Adipocyte (in vitro differentiated cells): ENCODE measurements around the gene EED.
"Not testable (repeated sequence)": the region's sequence is repeated elsewhere in the genome, so short reads cannot be mapped to it uniquely, and the experiment has no call there.

Experiments
- DNase-seq: peaks from one replicate; pipeline ENCODE4 v3.0.0-alpha.2; 2015; ENCODE audit warnings: low read depth
- H3K27me3 ChIP-seq: replicated peaks from 2 replicates; pipeline ENCODE4 v1.7.0; 2013; ENCODE audit warnings: mild to moderate bottlenecking, low read length, moderate library complexity; ENCODE audit not compliant: control insufficient read depth, insufficient read depth
- H3K36me3 ChIP-seq: 2 replicates; pipeline ENCODE4 v1.7.0; 2013; ENCODE audit warnings: low read length, mild to moderate bottlenecking, moderate library complexity; ENCODE audit not compliant: control insufficient read depth, insufficient read depth, severe bottlenecking
- H3K4me1 ChIP-seq: 2 replicates; pipeline ENCODE4 v1.7.0; 2013; ENCODE audit warnings: mild to moderate bottlenecking, low read length, moderate library complexity; ENCODE audit not compliant: control insufficient read depth, insufficient read depth
- H3K4me3 ChIP-seq: 2 replicates; pipeline ENCODE4 v1.7.0; 2013; ENCODE audit warnings: mild to moderate bottlenecking, low read length, moderate library complexity
- H3K9ac ChIP-seq: 2 replicates; pipeline ENCODE4 v1.7.0; 2013; ENCODE audit warnings: mild to moderate bottlenecking, low read length, moderate library complexity
- H3K9me3 ChIP-seq: 2 replicates; pipeline ENCODE4 v1.7.0; 2013; ENCODE audit warnings: mild to moderate bottlenecking, low read length, moderate library complexity; ENCODE audit not compliant: control insufficient read depth

Gene EED

GRCh38 chr11:86220653-86221052 lies 23.9 kb upstream of the EED start:
- peaks cover 18% of the 10 kb centered on the region for H3K4me1 ChIP-seq
- H3K9ac ChIP-seq = no peak overlapping the region
- no peaks in the 10 kb centered on the region for H3K36me3 ChIP-seq
- H3K4me3 ChIP-seq = no peak overlapping the region
- no peaks in the 10 kb centered on the region for H3K9me3 ChIP-seq
- no peaks in the 10 kb centered on the region for H3K27me3 ChIP-seq
- DNase-seq = no peak

- no peak overlapping the region for H3K4me3 ChIP-seq
- H3K4me1 ChIP-seq = peaks cover 18% of the 10 kb centered on the region
- H3K36me3 ChIP-seq = no peaks in the 10 kb centered on the region
- DNase-seq = no peak
- no peak overlapping the region for H3K9ac ChIP-seq
- H3K27me3 ChIP-seq = no peaks in the 10 kb centered on the region
- no peaks in the 10 kb centered on the region for H3K9me3 ChIP-seq
Observed at GRCh38 chr11:86222081-86222480, 22.5 kb upstream of the EED start.

- not testable (repeated sequence) for H3K9me3 ChIP-seq, H3K27me3 ChIP-seq, H3K4me3 ChIP-seq, DNase-seq, H3K36me3 ChIP-seq, H3K9ac ChIP-seq, H3K4me1 ChIP-seq
Observed at GRCh38 chr11:86224575-86224974, 20.0 kb upstream of the EED start.

- H3K36me3 ChIP-seq, H3K27me3 ChIP-seq, H3K9me3 ChIP-seq, DNase-seq, H3K4me3 ChIP-seq, H3K9ac ChIP-seq, H3K4me1 ChIP-seq: not testable (repeated sequence)
Observed at GRCh38 chr11:86225344-86225743, 19.2 kb upstream of the EED start.

- Histone ChIP-seq H3K9me3 (no peaks in the 10 kb centered on the region), H3K9ac (no peak overlapping the region), H3K36me3 (no peaks in the 10 kb centered on the region), H3K4me3 (no peak overlapping the region), H3K27me3 (no peaks in the 10 kb centered on the region), H3K4me1 (peaks cover 10% of the 10 kb centered on the region)
- no peak for DNase-seq
Observed at GRCh38 chr11:86228269-86229038, 16.1 kb upstream of the EED start.

- peaks cover 10% of the 10 kb centered on the region for H3K4me1 ChIP-seq
- not testable (repeated sequence) for DNase-seq
Observed at GRCh38 chr11:86229039-86229330, 15.6 kb upstream of the EED start.

GRCh38 chr11:86230179-86230804 lies 14.3 kb upstream of the EED start:
- H3K27me3 ChIP-seq = no peaks in the 10 kb centered on the region
- H3K9ac ChIP-seq = no peak overlapping the region
- no peaks in the 10 kb centered on the region for H3K9me3 ChIP-seq
- peaks cover 10% of the 10 kb centered on the region for H3K4me1 ChIP-seq
- no peak for DNase-seq
- H3K4me3 ChIP-seq = no peak overlapping the region
- H3K36me3 ChIP-seq = no peaks in the 10 kb centered on the region

More at GRCh38 chr11:86229039-86229330, 15.6 kb upstream of the EED start:
- H3K9ac ChIP-seq, H3K4me3 ChIP-seq, H3K36me3 ChIP-seq, H3K9me3 ChIP-seq, H3K27me3 ChIP-seq: not testable (repeated sequence)

GRCh38 chr11:86230921-86231434 lies 13.6 kb upstream of the EED start:
- Histone ChIP-seq H3K4me1 (peaks cover 10% of the 10 kb centered on the region), H3K36me3 (no peaks in the 10 kb centered on the region), H3K9me3 (no peaks in the 10 kb centered on the region), H3K9ac (no peak overlapping the region), H3K4me3 (no peak overlapping the region), H3K27me3 (no peaks in the 10 kb centered on the region)
- DNase-seq = peak; percentile 22

GRCh38 chr11:86232556-86232955 lies 12.0 kb upstream of the EED start:
- Histone ChIP-seq H3K27me3 (no peaks in the 10 kb centered on the region), H3K9ac (no peak overlapping the region), H3K4me1 (peaks cover 10% of the 10 kb centered on the region), H3K4me3 (no peak overlapping the region), H3K9me3 (no peaks in the 10 kb centered on the region), H3K36me3 (no peaks in the 10 kb centered on the region)
- no peak for DNase-seq

GRCh38 chr11:86234831-86235461 lies 9.6 kb upstream of the EED start:
- no peak overlapping the region for H3K9ac ChIP-seq
- H3K36me3 ChIP-seq = no peaks in the 10 kb centered on the region
- DNase-seq = no peak
- H3K4me1 ChIP-seq = peaks cover 10% of the 10 kb centered on the region
- no peaks in the 10 kb centered on the region for H3K27me3 ChIP-seq
- H3K9me3 ChIP-seq = no peaks in the 10 kb centered on the region
- H3K4me3 ChIP-seq = no peak overlapping the region

- no peaks in the 10 kb centered on the region for H3K9me3 ChIP-seq
- no peaks in the 10 kb centered on the region for H3K36me3 ChIP-seq
- no peak overlapping the region for H3K9ac ChIP-seq
- H3K27me3 ChIP-seq = no peaks in the 10 kb centered on the region
- H3K4me3 ChIP-seq = no peak overlapping the region
- no peak for DNase-seq
- no peaks in the 10 kb centered on the region for H3K4me1 ChIP-seq
Observed at GRCh38 chr11:86237267-86237804, 7.2 kb upstream of the EED start.
